ENCODE data around the gene ILRUN. TPM values are rescaled to one million over a fixed set of nuclear protein-coding genes. Genes with fewer than 3 reads are reported as not detected.
"Not testable (repeated sequence)": the region's sequence is repeated elsewhere in the genome, so short reads cannot be mapped to it uniquely, and the experiment has no call there.

The ILRUN gene
- total and polyA plus RNA-seq, 9 donors: 29.4 to 86.5 (median 47.6) TPM

DNA sequence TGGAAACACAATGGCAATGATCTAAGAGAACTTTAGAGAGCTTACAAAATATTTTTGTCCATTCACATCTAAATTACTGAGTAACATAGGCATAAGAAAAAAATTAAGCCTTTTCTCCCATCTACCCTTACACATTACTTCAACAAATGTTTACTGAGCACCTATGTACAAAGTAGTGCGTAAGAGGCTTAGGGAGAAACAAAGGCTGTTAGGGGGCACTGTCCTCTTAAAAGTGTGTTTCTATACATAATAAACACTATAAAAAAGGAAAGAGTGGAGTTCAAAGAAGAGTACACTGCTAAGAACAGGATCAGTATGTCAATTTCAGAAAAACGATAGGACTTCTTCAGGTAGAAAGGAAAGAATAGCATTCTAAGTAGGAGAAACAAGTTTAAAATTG, 12.2 kb downstream of the ILRUN start:
- H3K4me1 ChIP-seq (ENCODE audit: insufficient read depth): peaks cover 12% of the 10 kb centered on the region
- H3K27ac ChIP-seq: no peak overlapping the region
- TF ChIP-seq, protein P1, sequence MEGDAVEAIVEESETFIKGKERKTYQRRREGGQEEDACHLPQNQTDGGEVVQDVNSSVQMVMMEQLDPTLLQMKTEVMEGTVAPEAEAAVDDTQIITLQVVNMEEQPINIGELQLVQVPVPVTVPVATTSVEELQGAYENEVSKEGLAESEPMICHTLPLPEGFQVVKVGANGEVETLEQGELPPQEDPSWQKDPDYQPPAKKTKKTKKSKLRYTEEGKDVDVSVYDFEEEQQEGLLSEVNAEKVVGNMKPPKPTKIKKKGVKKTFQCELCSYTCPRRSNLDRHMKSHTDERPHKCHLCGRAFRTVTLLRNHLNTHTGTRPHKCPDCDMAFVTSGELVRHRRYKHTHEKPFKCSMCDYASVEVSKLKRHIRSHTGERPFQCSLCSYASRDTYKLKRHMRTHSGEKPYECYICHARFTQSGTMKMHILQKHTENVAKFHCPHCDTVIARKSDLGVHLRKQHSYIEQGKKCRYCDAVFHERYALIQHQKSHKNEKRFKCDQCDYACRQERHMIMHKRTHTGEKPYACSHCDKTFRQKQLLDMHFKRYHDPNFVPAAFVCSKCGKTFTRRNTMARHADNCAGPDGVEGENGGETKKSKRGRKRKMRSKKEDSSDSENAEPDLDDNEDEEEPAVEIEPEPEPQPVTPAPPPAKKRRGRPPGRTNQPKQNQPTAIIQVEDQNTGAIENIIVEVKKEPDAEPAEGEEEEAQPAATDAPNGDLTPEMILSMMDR (IDR thresholded peaks at IDR 0.05): no peak
- TF ChIP-seq EP300 (IDR thresholded peaks at IDR 0.05): no peak
- no peak for TF ChIP-seq POLR2A (IDR thresholded peaks at IDR 0.05)
- H3K4me3 ChIP-seq: no peak overlapping the region
- no peaks in the 10 kb centered on the region for H3K27me3 ChIP-seq
- intact Hi-C loops (cut with DNase I): no loop called here
- 80 to 87% (median 85%) methylated on average over 2 of the region's 2 CpGs for WGBS, 3 donors
- no peaks in the 10 kb centered on the region for H3K36me3 ChIP-seq
- no peak for DNase-seq
- no peaks in the 10 kb centered on the region for H3K9me3 ChIP-seq

DNA sequence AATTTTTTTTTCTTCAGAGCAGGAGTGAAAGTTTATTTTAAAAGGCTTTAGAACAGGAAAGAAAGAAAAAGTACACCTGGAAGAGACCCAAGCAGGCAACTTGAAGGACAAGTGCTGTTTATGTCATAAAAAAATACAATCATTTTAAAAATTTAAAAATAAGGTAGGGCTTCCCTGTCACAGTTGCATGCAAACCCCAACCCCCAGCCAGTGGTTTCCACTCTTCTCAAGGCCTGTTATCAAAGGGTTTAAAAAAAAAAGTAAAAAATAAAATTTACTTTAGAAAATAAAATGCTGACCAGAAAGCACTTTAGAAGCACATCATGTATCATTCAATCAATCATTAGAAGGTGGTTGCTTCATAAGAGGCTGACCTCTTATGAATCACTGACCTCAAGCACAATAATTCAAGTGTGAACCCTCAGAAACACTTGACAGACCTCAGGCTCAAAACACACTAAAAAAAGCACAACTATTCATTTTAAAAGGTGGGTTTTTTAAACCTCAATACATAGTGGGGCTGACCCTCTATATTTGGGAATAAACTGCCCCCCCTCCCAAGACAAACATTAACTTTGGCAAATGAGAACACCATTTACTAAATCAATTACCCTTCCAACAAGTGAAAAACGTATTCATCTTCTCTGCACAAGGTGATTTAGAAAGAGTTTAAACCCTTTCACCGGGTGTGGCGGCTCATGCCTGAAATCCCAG, 15.6 kb downstream of the ILRUN start:
- DNase-seq: no peak
- H3K4me3 ChIP-seq: no peak overlapping the region
- H3K27ac ChIP-seq: no peak overlapping the region
- WGBS, 3 donors: 71 to 81% (median 81%) methylated on average over 3 of the region's 3 CpGs
- no peaks in the 10 kb centered on the region for H3K27me3 ChIP-seq
- H3K36me3 ChIP-seq: no peaks in the 10 kb centered on the region
- H3K9me3 ChIP-seq: no peaks in the 10 kb centered on the region
- H3K4me1 ChIP-seq (ENCODE audit: insufficient read depth): peaks cover 10% of the 10 kb centered on the region
- TF ChIP-seq, protein P1 (IDR thresholded peaks at IDR 0.05): no peak
- TF ChIP-seq POLR2A (IDR thresholded peaks at IDR 0.05): no peak
- TF ChIP-seq EP300 (IDR thresholded peaks at IDR 0.05): no peak
- intact Hi-C loops (cut with DNase I): no loop called here

DNA sequence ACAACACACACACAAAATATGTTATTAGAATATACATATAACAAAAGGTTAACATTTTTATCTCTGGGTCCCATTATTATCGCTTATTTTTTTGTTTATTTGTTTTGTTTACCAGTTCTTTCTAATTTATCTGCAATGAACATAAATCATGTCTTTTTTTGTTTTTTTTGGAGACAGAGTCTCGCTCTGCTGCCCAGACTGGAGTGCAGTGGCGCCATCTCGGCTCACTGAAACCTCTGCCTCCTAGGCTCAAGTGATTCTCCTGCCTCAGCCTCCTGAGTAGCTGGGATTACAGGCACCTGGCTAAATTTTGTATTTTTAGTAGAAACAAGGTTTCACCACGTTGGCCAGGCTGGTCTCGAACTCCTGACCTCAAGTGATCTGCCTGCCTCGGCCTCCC, 16.3 kb downstream of the ILRUN start:
- H3K4me1 ChIP-seq (ENCODE audit: insufficient read depth); H3K27ac ChIP-seq; intact Hi-C loops (cut with DNase I); H3K9me3 ChIP-seq; DNase-seq; H3K36me3 ChIP-seq; H3K27me3 ChIP-seq; H3K4me3 ChIP-seq: not testable (repeated sequence)
- WGBS, 3 donors: 48 to 52% (median 52%) methylated on average over 7 of the region's 7 CpGs

DNA sequence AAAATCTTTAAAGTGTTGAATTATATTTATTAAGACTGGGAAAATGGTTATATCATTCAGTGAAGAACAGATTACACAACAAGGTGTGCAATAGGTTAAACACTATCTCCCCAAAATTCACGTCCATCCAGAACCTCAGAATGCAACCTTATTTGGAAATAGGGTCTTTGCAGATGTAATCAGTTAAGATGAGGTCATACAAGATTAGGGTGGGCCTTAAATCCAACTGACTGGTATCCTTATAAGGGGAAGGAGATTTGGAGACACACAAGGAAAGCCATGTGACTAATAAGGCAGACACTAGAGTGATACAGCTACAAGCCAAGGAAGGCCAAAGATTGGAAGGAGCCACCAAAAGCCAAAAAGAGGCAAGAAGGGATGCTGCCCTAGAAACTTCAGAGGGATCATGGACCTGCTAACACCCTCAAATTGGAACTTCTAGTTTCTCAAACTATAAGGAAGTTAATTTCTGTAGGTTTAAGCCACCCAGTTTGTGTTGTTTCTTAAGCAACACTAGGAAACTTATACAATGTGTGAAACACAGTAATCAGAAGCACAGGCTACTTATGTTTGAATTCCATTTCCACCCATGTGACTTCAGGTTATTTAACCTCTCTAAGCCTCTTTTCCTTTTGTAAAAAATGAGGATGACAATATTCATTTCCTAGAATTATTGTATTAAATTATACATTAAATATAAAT, 16.9 kb downstream of the ILRUN start:
- Histone ChIP-seq H3K9me3 (no peaks in the 10 kb centered on the region), H3K36me3 (no peaks in the 10 kb centered on the region), H3K4me3 (no peak overlapping the region), H3K4me1 (ENCODE audit: insufficient read depth) (peaks cover 8% of the 10 kb centered on the region), H3K27ac (no peak overlapping the region), H3K27me3 (no peaks in the 10 kb centered on the region)
- no peak for DNase-seq
- intact Hi-C loops (cut with DNase I): no loop called here
- WGBS, 3 donors: 53 to 71% (median 63%) methylated on average over 1 of the region's 1 CpG
- TF ChIP-seq, protein P1 (IDR thresholded peaks at IDR 0.05): no peak
- TF ChIP-seq EP300 (IDR thresholded peaks at IDR 0.05) (no peak), POLR2A (IDR thresholded peaks at IDR 0.05) (no peak)

DNA sequence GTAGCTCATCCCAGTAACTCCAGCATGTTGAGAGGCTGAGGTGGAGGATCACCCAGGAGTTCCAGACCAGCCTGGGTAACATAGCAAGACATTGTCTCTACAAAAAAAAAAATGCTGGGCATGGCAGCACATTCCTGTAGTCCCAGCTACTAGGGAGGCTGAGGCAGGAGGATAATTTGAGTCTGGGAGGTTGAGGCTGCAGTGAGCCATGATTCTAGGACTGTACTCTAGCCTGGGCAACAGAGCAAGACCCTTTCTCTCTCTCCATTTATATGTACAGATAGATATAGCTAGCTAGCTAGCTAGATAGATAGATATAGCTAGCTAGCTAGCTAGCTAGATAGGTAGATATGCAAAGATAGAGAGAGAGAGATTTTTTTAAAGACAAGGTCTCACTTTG, 20.4 kb downstream of the ILRUN start:
- Histone ChIP-seq H3K4me3 (no peak overlapping the region), H3K27ac (no peak overlapping the region), H3K9me3 (no peaks in the 10 kb centered on the region), H3K4me1 (ENCODE audit: insufficient read depth) (peaks cover 8% of the 10 kb centered on the region), H3K27me3 (no peaks in the 10 kb centered on the region), H3K36me3 (no peaks in the 10 kb centered on the region)
- TF ChIP-seq, protein P1 (IDR thresholded peaks at IDR 0.05): no peak
- TF ChIP-seq POLR2A (IDR thresholded peaks at IDR 0.05) (no peak), EP300 (IDR thresholded peaks at IDR 0.05) (no peak)
- DNase-seq: no peak
- intact Hi-C loops (cut with DNase I): no loop called here

DNA sequence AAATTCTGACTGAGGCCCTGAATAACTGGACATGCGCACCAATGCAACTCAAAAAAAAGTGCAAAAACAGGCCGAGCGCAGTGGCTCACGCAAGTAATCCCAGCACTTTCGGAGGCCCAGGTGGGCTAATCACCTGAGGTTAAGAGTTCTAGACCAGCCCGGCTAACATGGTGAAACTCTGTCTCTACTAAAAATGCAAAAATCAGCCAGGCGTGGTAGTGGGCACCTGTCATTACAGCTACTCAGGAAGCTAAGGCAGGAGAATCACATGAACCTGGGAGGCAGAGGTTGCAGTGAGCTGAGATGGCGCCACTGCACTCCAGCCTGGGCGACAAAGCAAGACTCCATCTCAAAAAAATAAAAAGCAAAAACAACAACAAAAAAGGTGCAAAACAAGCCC, 21.6 kb downstream of the ILRUN start:
- DNase-seq; H3K4me3 ChIP-seq; intact Hi-C loops (cut with DNase I); H3K27ac ChIP-seq; H3K9me3 ChIP-seq; H3K4me1 ChIP-seq (ENCODE audit: insufficient read depth); H3K36me3 ChIP-seq; H3K27me3 ChIP-seq: not testable (repeated sequence)
- 98% methylated on average over 9 of the region's 9 CpGs for WGBS, 3 donors

Measured in ovary (tissue), 9 donors.